Measurements from ENCODE around the gene MSN.
"Not testable (repeated sequence)": the region's sequence is repeated elsewhere in the genome, so short reads cannot be mapped to it uniquely, and the experiment has no call there.

Gene MSN

GRCh38 chrX:65657009-65657441 is 10.4 kb upstream of the MSN start:
- H3K4me3 Mint-ChIP-seq; H3K9me3 Mint-ChIP-seq; H3K27me3 Mint-ChIP-seq; intact Hi-C loops (cut with micrococcal nuclease); H3K36me3 Mint-ChIP-seq (ENCODE audit: low read depth); H3K27ac Mint-ChIP-seq: not testable (repeated sequence)
- H3K4me1 Mint-ChIP-seq (ENCODE audit: low read depth) = peaks cover 11% of the 10 kb centered on the region

GRCh38 chrX:65657659-65658058 is 9.8 kb upstream of the MSN start:
- Mint-ChIP-seq H3K27me3 (peaks cover 7% of the 10 kb centered on the region), H3K4me1 (ENCODE audit: low read depth) (peaks cover 11% of the 10 kb centered on the region), H3K9me3 (no peaks in the 10 kb centered on the region), H3K36me3 (ENCODE audit: low read depth) (no peaks in the 10 kb centered on the region), H3K4me3 (no peak overlapping the region), H3K27ac (no peak overlapping the region)
- intact Hi-C loops (cut with micrococcal nuclease) = no loop called here

GRCh38 chrX:65658229-65658628 is 9.2 kb upstream of the MSN start:
- peaks cover 11% of the 10 kb centered on the region for H3K4me1 Mint-ChIP-seq (ENCODE audit: low read depth)
- no peak overlapping the region for H3K27ac Mint-ChIP-seq
- H3K4me3 Mint-ChIP-seq = no peak overlapping the region

GRCh38 chrX:65667157-65667502 is 324 bp upstream of the MSN start:
- Mint-ChIP-seq H3K4me1 (ENCODE audit: low read depth) (peaks cover 27% of the 10 kb centered on the region), H3K9me3 (no peaks in the 10 kb centered on the region), H3K27ac (peak overlapping the region; percentile 90), H3K36me3 (ENCODE audit: low read depth) (peaks cover 38% of the 10 kb centered on the region), H3K4me3 (peak overlapping the region; percentile 48), H3K27me3 (no peaks in the 10 kb centered on the region)
- intact Hi-C loops (cut with micrococcal nuclease) = loop anchor here (5.0 kb wide), 1 partner anchor 35 kb away; no protein-coding TSS in a partner anchor

More at GRCh38 chrX:65658229-65658628, 9.2 kb upstream of the MSN start:
- no peaks in the 10 kb centered on the region for H3K36me3 Mint-ChIP-seq (ENCODE audit: low read depth)
- H3K9me3 Mint-ChIP-seq = no peaks in the 10 kb centered on the region
- intact Hi-C loops (cut with micrococcal nuclease) = no loop called here
- peaks cover 7% of the 10 kb centered on the region for H3K27me3 Mint-ChIP-seq

- Mint-ChIP-seq H3K36me3 (ENCODE audit: low read depth) (peaks cover 48% of the 10 kb centered on the region), H3K27me3 (no peaks in the 10 kb centered on the region), H3K27ac (peak overlapping the region; percentile 90), H3K9me3 (no peaks in the 10 kb centered on the region), H3K4me3 (peak overlapping the region; percentile 96), H3K4me1 (ENCODE audit: low read depth) (peaks cover 33% of the 10 kb centered on the region)
- intact Hi-C loops (cut with micrococcal nuclease) = loop anchor here (5.0 kb wide), 1 partner anchor 34 kb away; no protein-coding TSS in a partner anchor
Measured at GRCh38 chrX:65668377-65669310, 1.2 kb downstream of the MSN start.

GRCh38 chrX:65671286-65671685 is 3.8 kb downstream of the MSN start:
- no peaks in the 10 kb centered on the region for H3K9me3 Mint-ChIP-seq
- peak overlapping the region; percentile 39 for H3K4me3 Mint-ChIP-seq
- H3K27me3 Mint-ChIP-seq = no peaks in the 10 kb centered on the region
- intact Hi-C loops (cut with micrococcal nuclease) = no loop called here
- H3K27ac Mint-ChIP-seq = peak overlapping the region; percentile 74
- H3K36me3 Mint-ChIP-seq (ENCODE audit: low read depth) = peaks cover 65% of the 10 kb centered on the region
- peaks cover 55% of the 10 kb centered on the region for H3K4me1 Mint-ChIP-seq (ENCODE audit: low read depth)

- H3K27me3 Mint-ChIP-seq = no peaks in the 10 kb centered on the region
- intact Hi-C loops (cut with micrococcal nuclease) = no loop called here
- no peaks in the 10 kb centered on the region for H3K9me3 Mint-ChIP-seq
- H3K36me3 Mint-ChIP-seq (ENCODE audit: low read depth) = peaks cover 70% of the 10 kb centered on the region
- peak overlapping the region; percentile 74 for H3K27ac Mint-ChIP-seq
- H3K4me3 Mint-ChIP-seq = peak overlapping the region; percentile 39
- H3K4me1 Mint-ChIP-seq (ENCODE audit: low read depth) = peaks cover 56% of the 10 kb centered on the region
Measured at GRCh38 chrX:65671966-65672365, 4.5 kb downstream of the MSN start.

- Mint-ChIP-seq H3K4me3 (peak overlapping the region; percentile 67), H3K27me3 (no peaks in the 10 kb centered on the region), H3K27ac (peak overlapping the region; percentile 80), H3K36me3 (ENCODE audit: low read depth) (peaks cover 57% of the 10 kb centered on the region), H3K9me3 (no peaks in the 10 kb centered on the region), H3K4me1 (ENCODE audit: low read depth) (peaks cover 65% of the 10 kb centered on the region)
- intact Hi-C loops (cut with micrococcal nuclease) = no loop called here
Measured at GRCh38 chrX:65673857-65674203, 6.4 kb downstream of the MSN start.

- no peaks in the 10 kb centered on the region for H3K9me3 Mint-ChIP-seq
- H3K4me1 Mint-ChIP-seq (ENCODE audit: low read depth) = peaks cover 68% of the 10 kb centered on the region
- peaks cover 52% of the 10 kb centered on the region for H3K36me3 Mint-ChIP-seq (ENCODE audit: low read depth)
- intact Hi-C loops (cut with micrococcal nuclease) = no loop called here
- H3K4me3 Mint-ChIP-seq = peak overlapping the region; percentile 67
- H3K27me3 Mint-ChIP-seq = no peaks in the 10 kb centered on the region
- H3K27ac Mint-ChIP-seq = peak overlapping the region; percentile 80
Measured at GRCh38 chrX:65674204-65674893, 6.9 kb downstream of the MSN start.

GRCh38 chrX:65677954-65678469 is 10.6 kb downstream of the MSN start:
- Mint-ChIP-seq H3K27ac (peak overlapping the region; percentile 72), H3K9me3 (no peaks in the 10 kb centered on the region), H3K4me3 (peak overlapping the region; percentile 30), H3K36me3 (ENCODE audit: low read depth) (peaks cover 31% of the 10 kb centered on the region), H3K4me1 (ENCODE audit: low read depth) (peaks cover 66% of the 10 kb centered on the region), H3K27me3 (no peaks in the 10 kb centered on the region)
- intact Hi-C loops (cut with micrococcal nuclease) = no loop called here

- Mint-ChIP-seq H3K9me3 (no peaks in the 10 kb centered on the region), H3K27ac (peak overlapping the region; percentile 72), H3K27me3 (no peaks in the 10 kb centered on the region), H3K36me3 (ENCODE audit: low read depth) (peaks cover 24% of the 10 kb centered on the region), H3K4me3 (peak overlapping the region; percentile 17), H3K4me1 (ENCODE audit: low read depth) (peaks cover 60% of the 10 kb centered on the region)
- intact Hi-C loops (cut with micrococcal nuclease) = no loop called here
Measured at GRCh38 chrX:65679071-65679540, 11.7 kb downstream of the MSN start.

GRCh38 chrX:65681810-65682209 is 14.4 kb downstream of the MSN start:
- H3K27ac Mint-ChIP-seq = no peak overlapping the region
- no peaks in the 10 kb centered on the region for H3K27me3 Mint-ChIP-seq
- no peaks in the 10 kb centered on the region for H3K9me3 Mint-ChIP-seq
- peaks cover 22% of the 10 kb centered on the region for H3K36me3 Mint-ChIP-seq (ENCODE audit: low read depth)
- H3K4me3 Mint-ChIP-seq = no peak overlapping the region
- peaks cover 58% of the 10 kb centered on the region for H3K4me1 Mint-ChIP-seq (ENCODE audit: low read depth)
- intact Hi-C loops (cut with micrococcal nuclease) = no loop called here

- no peak overlapping the region for H3K4me3 Mint-ChIP-seq
- H3K36me3 Mint-ChIP-seq (ENCODE audit: low read depth) = peaks cover 40% of the 10 kb centered on the region
- H3K4me1 Mint-ChIP-seq (ENCODE audit: low read depth) = peaks cover 60% of the 10 kb centered on the region
- H3K27me3 Mint-ChIP-seq = no peaks in the 10 kb centered on the region
- H3K9me3 Mint-ChIP-seq = no peaks in the 10 kb centered on the region
- peak overlapping the region; percentile 56 for H3K27ac Mint-ChIP-seq
- intact Hi-C loops (cut with micrococcal nuclease) = no loop called here
Measured at GRCh38 chrX:65685112-65685511, 17.7 kb downstream of the MSN start.

GRCh38 chrX:65686236-65686635 is 18.8 kb downstream of the MSN start:
- H3K4me1 Mint-ChIP-seq (ENCODE audit: low read depth) = peaks cover 57% of the 10 kb centered on the region
- H3K4me3 Mint-ChIP-seq = no peak overlapping the region
- intact Hi-C loops (cut with micrococcal nuclease) = no loop called here
- H3K36me3 Mint-ChIP-seq (ENCODE audit: low read depth) = peaks cover 37% of the 10 kb centered on the region
- H3K27me3 Mint-ChIP-seq = no peaks in the 10 kb centered on the region
- no peaks in the 10 kb centered on the region for H3K9me3 Mint-ChIP-seq
- peak overlapping the region; percentile 56 for H3K27ac Mint-ChIP-seq

Data from dendritic cell treated with granulocyte-macrophage colony-stimulating factor and Interleukin-4, amounts not matched to agents 40 ng/mL and 50 ng/mL, for 4 days (primary cell).